Choroid plexus epithelial cell (primary cell): ENCODE results near the gene SLC8A1.

Experiments used
- DNase-seq: peaks from one replicate; pipeline ENCODE4 v3.0.0-alpha.2; 2010; ENCODE audit warnings: low read depth
- H3K4me3 ChIP-seq: 2 replicates; pipeline ENCODE4 v1.5.1; 2011; ENCODE audit warnings: low read depth, mild to moderate bottlenecking, control low read depth, low read length, moderate library complexity
- CTCF ChIP-seq: conservative IDR thresholded peaks from 2 replicates; pipeline ENCODE4 v1.5.1; 2011; ENCODE audit warnings: low read depth, mild to moderate bottlenecking, control low read depth, inconsistent platforms, low read length, moderate library complexity

SLC8A1 gene

GRCh38 chr2:40248294-40248693 lies 203.6 kb downstream of the SLC8A1 start:
- no peak overlapping the region for H3K4me3 ChIP-seq
- no peak for TF ChIP-seq CTCF
- no peak for DNase-seq

- peak; percentile 79 for DNase-seq
- TF ChIP-seq CTCF: peak; percentile 84
- H3K4me3 ChIP-seq: no peak overlapping the region
Measured at GRCh38 chr2:40244675-40245074, 207.2 kb downstream of the SLC8A1 start.

GRCh38 chr2:40244251-40244650 lies 207.6 kb downstream of the SLC8A1 start:
- no peak overlapping the region for H3K4me3 ChIP-seq
- no peak for TF ChIP-seq CTCF
- DNase-seq: no peak

GRCh38 chr2:40243581-40244187 lies 208.2 kb downstream of the SLC8A1 start:
- peak; percentile 69 for DNase-seq
- H3K4me3 ChIP-seq: no peak overlapping the region
- no peak for TF ChIP-seq CTCF

GRCh38 chr2:40242315-40242714 lies 209.6 kb downstream of the SLC8A1 start:
- H3K4me3 ChIP-seq: no peak overlapping the region
- DNase-seq: no peak
- TF ChIP-seq CTCF: no peak

- peak; percentile 85 for DNase-seq
- no peak for TF ChIP-seq CTCF
- no peak overlapping the region for H3K4me3 ChIP-seq
Measured at GRCh38 chr2:40240070-40240469, 211.8 kb downstream of the SLC8A1 start.

GRCh38 chr2:40230707-40231432 lies 221.0 kb downstream of the SLC8A1 start:
- TF ChIP-seq CTCF: no peak
- H3K4me3 ChIP-seq: no peak overlapping the region
- peak; percentile 9 for DNase-seq
